ENCODE measurements around the gene RABGGTA. TPM values are rescaled to one million over a fixed set of nuclear protein-coding genes. Genes with fewer than 3 reads are reported as not detected.

Gene RABGGTA, protein sequence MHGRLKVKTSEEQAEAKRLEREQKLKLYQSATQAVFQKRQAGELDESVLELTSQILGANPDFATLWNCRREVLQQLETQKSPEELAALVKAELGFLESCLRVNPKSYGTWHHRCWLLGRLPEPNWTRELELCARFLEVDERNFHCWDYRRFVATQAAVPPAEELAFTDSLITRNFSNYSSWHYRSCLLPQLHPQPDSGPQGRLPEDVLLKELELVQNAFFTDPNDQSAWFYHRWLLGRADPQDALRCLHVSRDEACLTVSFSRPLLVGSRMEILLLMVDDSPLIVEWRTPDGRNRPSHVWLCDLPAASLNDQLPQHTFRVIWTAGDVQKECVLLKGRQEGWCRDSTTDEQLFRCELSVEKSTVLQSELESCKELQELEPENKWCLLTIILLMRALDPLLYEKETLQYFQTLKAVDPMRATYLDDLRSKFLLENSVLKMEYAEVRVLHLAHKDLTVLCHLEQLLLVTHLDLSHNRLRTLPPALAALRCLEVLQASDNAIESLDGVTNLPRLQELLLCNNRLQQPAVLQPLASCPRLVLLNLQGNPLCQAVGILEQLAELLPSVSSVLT
- total RNA-seq, result 10 to 100 TPM; 47.7 to 51.8 TPM

- peak within 1 kb of the TSS; percentile 91 for H3K27ac Mint-ChIP-seq
- ChIA-PET POLR2A (interaction anchor here (0.6 to 5.0 kb wide), 20 partner anchors 9 to 159 kb away, joined by 3 to 48 read pairs (median 6); partner anchors contain the start of genes CBLN3, CHMP4A, DHRS1 and GMPR2), CTCF (interaction anchor here (0.7 to 8.7 kb wide), 19 partner anchors 9 to 216 kb away, joined by 3 to 98 read pairs (median 5); partner anchors contain the start of genes CHMP4A, CIDEB, DCAF11 and DHRS1)
- H3K27me3 Mint-ChIP-seq (ENCODE audit: low read depth), result no peaks in the 10 kb centered on the region
- peaks cover 47% of the 10 kb centered on the region for H3K4me1 Mint-ChIP-seq (ENCODE audit: low read depth)
- peak; percentile 93 for DNase-seq
- H3K4me3 Mint-ChIP-seq, result peak within 1 kb of the TSS; percentile 90
- H3K9me3 Mint-ChIP-seq (ENCODE audit: insufficient read depth), result no peaks in the 10 kb centered on the region
- H3K36me3 Mint-ChIP-seq (ENCODE audit: low read depth), result peaks cover 19% of the 10 kb centered on the region
- peak; percentile 94 for ATAC-seq
Observed at GRCh38 chr14:24271134-24271833, at the start of gene RABGGTA. Gene RABGGTA, minus strand, starts transcription at chr14:24271597. Its CDS starts 482 bp downstream, at chr14:24271115.

DNA sequence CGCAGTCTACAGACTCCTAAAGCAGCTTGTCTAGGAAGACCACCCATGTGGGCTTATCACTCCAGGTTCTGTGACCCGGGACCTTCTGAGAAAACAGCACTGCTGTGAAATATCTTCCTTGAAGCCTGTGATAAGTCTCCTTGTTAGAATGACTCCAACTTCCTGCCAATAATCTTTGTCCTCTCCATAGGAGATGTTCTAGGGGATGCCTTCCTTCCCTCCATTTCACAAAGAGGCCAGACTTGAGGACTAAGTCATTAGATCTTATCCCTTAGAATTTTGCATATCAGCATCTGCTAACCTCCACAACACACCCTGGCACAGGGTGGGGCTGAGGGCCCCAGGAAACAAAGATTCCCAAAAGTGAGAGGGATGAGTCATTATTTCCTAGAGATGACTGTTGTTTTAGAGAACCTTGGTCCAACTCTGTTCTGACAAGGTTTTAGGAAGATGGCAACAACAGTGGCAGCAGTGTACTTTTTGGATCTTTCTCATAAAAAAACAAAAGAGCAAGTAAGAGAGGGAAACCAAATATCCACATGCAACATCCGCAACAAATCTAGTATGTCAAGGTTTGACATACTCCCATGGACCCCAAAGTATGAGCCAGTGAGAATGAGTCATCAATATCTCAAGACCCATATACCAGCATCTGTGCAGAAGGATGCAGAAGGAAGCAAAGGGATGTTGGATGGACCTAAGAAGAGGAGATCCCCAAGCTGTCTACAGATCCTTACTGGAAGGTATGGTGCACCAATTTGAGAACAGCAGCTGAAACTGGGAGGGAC, 45.9 kb upstream of the RABGGTA start:
- H3K9me3 Mint-ChIP-seq (ENCODE audit: insufficient read depth), result no peaks in the 10 kb centered on the region
- no peak for DNase-seq
- POLR2A ChIA-PET, result interaction anchor here (1.6 kb wide), 1 partner anchor 15 kb away, joined by 3 read pairs; no protein-coding TSS in a partner anchor
- H3K27ac Mint-ChIP-seq, result no peak overlapping the region
- peaks cover 16% of the 10 kb centered on the region for H3K27me3 Mint-ChIP-seq (ENCODE audit: low read depth)
- CTCF ChIA-PET, result interaction anchor here (0.7 to 8.9 kb wide), 7 partner anchors 8 to 114 kb away, joined by 3 to 87 read pairs (median 9); partner anchors contain the start of genes ADCY4, CIDEB, LTB4R and LTB4R2
- ATAC-seq, result no peak
- H3K4me1 Mint-ChIP-seq (ENCODE audit: low read depth), result peaks cover 49% of the 10 kb centered on the region
- no peak overlapping the region for H3K4me3 Mint-ChIP-seq
- H3K36me3 Mint-ChIP-seq (ENCODE audit: low read depth), result peaks cover 35% of the 10 kb centered on the region

GRCh38 chr14:24316597-24316950, 45.2 kb upstream of the RABGGTA start:
- peaks cover 16% of the 10 kb centered on the region for H3K27me3 Mint-ChIP-seq (ENCODE audit: low read depth)
- POLR2A ChIA-PET, result no interaction called here
- no peak overlapping the region for H3K4me3 Mint-ChIP-seq
- no peak for ATAC-seq
- no peak overlapping the region for H3K27ac Mint-ChIP-seq
- CTCF ChIA-PET, result interaction anchor here (0.7 to 1.3 kb wide), 2 partner anchors 17 to 115 kb away, joined by 3 to 6 read pairs; no protein-coding TSS in a partner anchor
- DNase-seq, result no peak
- peaks cover 56% of the 10 kb centered on the region for H3K4me1 Mint-ChIP-seq (ENCODE audit: low read depth)
- H3K36me3 Mint-ChIP-seq (ENCODE audit: low read depth), result peaks cover 42% of the 10 kb centered on the region
- H3K9me3 Mint-ChIP-seq (ENCODE audit: insufficient read depth), result no peaks in the 10 kb centered on the region

- peaks cover 42% of the 10 kb centered on the region for H3K36me3 Mint-ChIP-seq (ENCODE audit: low read depth)
- H3K27me3 Mint-ChIP-seq (ENCODE audit: low read depth), result peaks cover 16% of the 10 kb centered on the region
- H3K4me1 Mint-ChIP-seq (ENCODE audit: low read depth), result peaks cover 59% of the 10 kb centered on the region
- ChIA-PET CTCF (interaction anchor here (1.3 kb wide), 1 partner anchor 17 kb away, joined by 6 read pairs; no protein-coding TSS in a partner anchor), POLR2A (no interaction called here)
- H3K9me3 Mint-ChIP-seq (ENCODE audit: insufficient read depth), result no peaks in the 10 kb centered on the region
- H3K4me3 Mint-ChIP-seq, result no peak overlapping the region
- H3K27ac Mint-ChIP-seq, result peak overlapping the region; percentile 36
- ATAC-seq, result no peak
- DNase-seq, result no peak
Observed at GRCh38 chr14:24315807-24316596, 44.6 kb upstream of the RABGGTA start.

GRCh38 chr14:24315243-24315806, 43.9 kb upstream of the RABGGTA start:
- Mint-ChIP-seq H3K36me3 (ENCODE audit: low read depth) (peaks cover 45% of the 10 kb centered on the region), H3K27ac (peak overlapping the region; percentile 39), H3K9me3 (ENCODE audit: insufficient read depth) (no peaks in the 10 kb centered on the region), H3K27me3 (ENCODE audit: low read depth) (peaks cover 15% of the 10 kb centered on the region), H3K4me3 (no peak overlapping the region), H3K4me1 (ENCODE audit: low read depth) (peaks cover 61% of the 10 kb centered on the region)
- CTCF ChIA-PET, result interaction anchor here (9.2 kb wide), 1 partner anchor 15 kb away, joined by 142 read pairs; the partner anchor contains the start of gene ADCY4
- ATAC-seq (no peak), DNase-seq (no peak)
- POLR2A ChIA-PET, result no interaction called here

- H3K27me3 Mint-ChIP-seq (ENCODE audit: low read depth), result peaks cover 9% of the 10 kb centered on the region
- H3K36me3 Mint-ChIP-seq (ENCODE audit: low read depth), result peaks cover 48% of the 10 kb centered on the region
- peak overlapping the region; percentile 94 for H3K27ac Mint-ChIP-seq
- CTCF ChIA-PET, result interaction anchor here (1.3 to 26.4 kb wide), 5 partner anchors 8 to 116 kb away, joined by 3 to 801 read pairs (median 94); partner anchors contain the start of genes ADCY4, CBLN3, GMPR2 and KHNYN
- H3K4me3 Mint-ChIP-seq, result peak overlapping the region; percentile 72
- H3K9me3 Mint-ChIP-seq (ENCODE audit: insufficient read depth), result no peaks in the 10 kb centered on the region
- POLR2A ChIA-PET, result interaction anchor here (1.2 to 4.4 kb wide), 4 partner anchors 14 to 116 kb away, joined by 3 to 23 read pairs (median 5); partner anchors contain the start of genes CBLN3, KHNYN and TINF2
- peaks cover 69% of the 10 kb centered on the region for H3K4me1 Mint-ChIP-seq (ENCODE audit: low read depth)
- DNase-seq (no peak), ATAC-seq (no peak)
Observed at GRCh38 chr14:24314377-24315193, 43.2 kb upstream of the RABGGTA start.

DNA sequence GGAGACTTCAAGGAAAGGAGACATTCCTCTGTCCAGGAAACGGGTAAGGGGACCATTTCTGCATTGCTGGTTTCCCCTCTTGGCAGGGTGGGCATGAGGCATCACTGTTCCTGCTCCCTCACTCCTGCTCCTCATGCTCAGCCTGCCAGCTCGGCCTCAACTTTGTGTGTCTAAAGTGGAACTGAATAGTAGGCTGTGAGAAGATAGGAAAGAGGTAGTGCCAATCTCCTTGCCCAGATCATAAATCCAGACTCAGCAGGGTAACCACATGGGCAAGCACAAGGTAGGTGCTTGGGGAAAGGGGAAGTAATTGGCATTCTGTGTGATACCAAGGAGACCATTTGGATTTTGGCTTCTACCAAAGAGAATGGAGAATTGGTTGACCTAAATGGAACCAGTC, 42.5 kb upstream of the RABGGTA start:
- H3K27me3 Mint-ChIP-seq (ENCODE audit: low read depth), result peaks cover 6% of the 10 kb centered on the region

GRCh38 chr14:24312736-24313507, 41.5 kb upstream of the RABGGTA start:
- CTCF ChIA-PET, result interaction anchor here (0.8 to 26.4 kb wide), 9 partner anchors 9 to 124 kb away, joined by 3 to 801 read pairs (median 87); partner anchors contain the start of genes ADCY4, CBLN3, DHRS1 and GMPR2
- peak; percentile 72 for DNase-seq
- Mint-ChIP-seq H3K36me3 (ENCODE audit: low read depth) (peaks cover 63% of the 10 kb centered on the region), H3K27me3 (ENCODE audit: low read depth) (peaks cover 2% of the 10 kb centered on the region), H3K4me1 (ENCODE audit: low read depth) (peaks cover 83% of the 10 kb centered on the region), H3K9me3 (ENCODE audit: insufficient read depth) (no peaks in the 10 kb centered on the region), H3K4me3 (peak overlapping the region; percentile 72), H3K27ac (peak overlapping the region; percentile 94)
- POLR2A ChIA-PET, result interaction anchor here (0.6 to 4.4 kb wide), 8 partner anchors 10 to 1347 kb away, joined by 3 to 23 read pairs (median 4); partner anchors contain the start of genes CBLN3, DHRS1, KHNYN and NOP9
- no peak for ATAC-seq

More for the DNA sequence above, 42.5 kb upstream of the RABGGTA start:
- ATAC-seq (no peak), DNase-seq (no peak)
- POLR2A ChIA-PET, result interaction anchor here (1.2 to 4.4 kb wide), 4 partner anchors 15 to 117 kb away, joined by 3 to 23 read pairs (median 5); partner anchors contain the start of genes CBLN3, KHNYN and TINF2
- Mint-ChIP-seq H3K9me3 (ENCODE audit: insufficient read depth) (no peaks in the 10 kb centered on the region), H3K4me3 (peak overlapping the region; percentile 72), H3K36me3 (ENCODE audit: low read depth) (peaks cover 54% of the 10 kb centered on the region), H3K27ac (peak overlapping the region; percentile 94), H3K4me1 (ENCODE audit: low read depth) (peaks cover 75% of the 10 kb centered on the region)
- CTCF ChIA-PET, result interaction anchor here (0.8 to 26.4 kb wide), 6 partner anchors 9 to 117 kb away, joined by 3 to 801 read pairs (median 50); partner anchors contain the start of genes ADCY4, CBLN3, GMPR2 and KHNYN
